Globus pallidus (tissue), 1 donor: ENCODE data around the gene RITA1.

Experiments used
- DNase-seq: peaks from one replicate; pipeline ENCODE4 v3.0.0-alpha.2; 2015; ENCODE audit warnings: low spot score

Gene RITA1

DNA sequence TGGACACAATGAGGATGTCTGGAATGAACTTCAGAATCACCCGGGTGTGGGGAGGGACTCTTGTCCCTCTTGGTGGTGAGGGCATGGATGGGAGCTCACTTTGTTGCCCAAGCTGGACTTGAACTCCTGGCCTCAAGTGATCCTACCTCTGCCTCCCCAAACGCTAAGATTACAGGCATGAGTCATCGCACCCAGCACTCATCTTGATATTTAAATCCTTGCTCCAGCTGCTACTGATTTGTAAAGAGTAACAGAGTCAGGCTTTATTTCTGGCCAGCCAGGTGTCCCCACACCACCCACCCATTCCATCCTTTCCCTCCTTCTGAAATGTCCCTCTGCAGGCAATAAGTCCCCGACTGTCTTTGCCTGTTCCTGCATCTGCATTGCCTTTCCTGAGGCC, 5.2 kb upstream of the RITA1 start:
- DNase-seq: no peak

GRCh38 chr12:113181975-113182374, 3.5 kb upstream of the RITA1 start:
- no peak for DNase-seq

- no peak for DNase-seq
Observed at GRCh38 chr12:113183030-113183589, 2.4 kb upstream of the RITA1 start.

DNA sequence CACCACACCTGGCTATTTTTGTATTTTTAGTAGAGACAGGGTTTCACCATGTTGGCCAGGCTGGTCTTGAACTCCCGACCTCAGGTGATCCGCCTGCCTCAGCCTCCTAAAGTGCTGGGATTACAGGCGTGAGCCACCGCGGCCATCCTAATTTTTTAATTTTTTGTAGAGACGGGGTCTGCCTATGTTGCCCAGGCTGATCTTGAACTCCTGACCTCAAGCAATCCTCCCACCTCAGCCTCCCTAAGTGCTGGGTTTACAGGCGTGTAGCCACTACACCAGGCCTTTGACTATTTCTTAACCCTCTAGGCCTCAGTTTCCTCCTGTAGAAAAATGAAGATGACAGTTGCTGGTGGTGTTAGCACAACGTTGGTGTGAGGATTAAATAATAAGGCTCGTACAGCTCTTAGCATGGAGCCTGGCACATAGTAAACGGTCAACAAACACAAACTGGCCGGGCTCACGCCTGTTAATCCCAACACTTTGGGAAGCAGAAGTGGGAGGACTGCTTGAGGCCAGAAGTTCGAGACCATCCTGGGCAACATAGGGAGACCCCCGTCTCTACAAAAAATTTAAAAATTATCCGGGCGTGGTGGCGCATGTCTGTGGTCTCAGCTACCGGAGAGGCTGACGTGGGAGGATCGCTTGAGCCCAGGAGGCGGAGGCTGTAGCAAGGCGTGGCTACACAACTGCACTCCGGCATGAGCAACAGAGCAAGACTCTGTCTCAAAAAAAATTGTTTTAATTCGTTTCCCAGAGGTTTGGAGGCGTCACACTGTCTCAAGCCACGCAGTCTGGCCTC, 1.2 kb upstream of the RITA1 start:
- no peak for DNase-seq

GRCh38 chr12:113184900-113185179, 681 bp upstream of the RITA1 start:
- peak; percentile 81 for DNase-seq

DNA sequence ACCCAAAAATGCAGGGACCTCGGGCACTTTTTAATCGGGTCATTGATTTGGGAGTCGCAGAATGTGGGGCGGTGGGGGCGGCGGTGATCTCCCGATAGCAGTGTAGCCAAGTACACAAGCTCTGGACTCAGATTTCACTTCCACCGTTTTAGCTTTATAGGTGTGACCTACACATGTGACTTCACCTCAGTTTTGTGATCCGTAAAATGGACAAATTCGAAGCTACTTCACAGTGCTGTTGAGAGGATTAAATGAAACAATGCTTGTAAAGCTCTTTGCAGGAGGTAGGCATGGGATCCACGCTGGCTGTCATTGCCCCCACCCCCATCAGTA, 478 bp downstream of the RITA1 start:
- no peak for DNase-seq

- no peak for DNase-seq
Observed at GRCh38 chr12:113186666-113187325, 1.3 kb downstream of the RITA1 start.

- no peak for DNase-seq
Observed at GRCh38 chr12:113189361-113189760, 3.8 kb downstream of the RITA1 start.

DNA sequence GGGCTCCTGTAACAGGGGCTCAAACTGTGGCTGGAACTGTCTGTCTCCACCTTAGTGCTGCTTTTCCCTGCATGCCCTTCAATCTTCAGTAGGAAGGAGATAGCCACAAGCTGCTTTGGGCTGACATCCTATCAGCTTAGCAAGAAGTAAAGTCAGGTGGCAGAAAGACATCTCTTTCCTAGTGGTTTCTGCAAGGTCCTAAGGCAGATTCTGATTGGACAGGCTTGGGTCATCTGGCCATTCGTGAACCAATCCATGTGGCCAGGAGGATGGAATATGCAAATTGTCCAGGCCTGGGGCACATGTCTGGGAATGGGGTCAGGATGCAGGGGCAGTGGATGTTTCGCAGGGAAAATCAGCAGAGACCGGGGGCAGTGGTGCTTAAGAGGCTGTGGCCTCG, 5.2 kb downstream of the RITA1 start:
- no peak for DNase-seq

- no peak for DNase-seq
Observed at GRCh38 chr12:113191227-113191626, 5.7 kb downstream of the RITA1 start.

GRCh38 chr12:113194971-113195391, 9.5 kb downstream of the RITA1 start:
- no peak for DNase-seq

DNA sequence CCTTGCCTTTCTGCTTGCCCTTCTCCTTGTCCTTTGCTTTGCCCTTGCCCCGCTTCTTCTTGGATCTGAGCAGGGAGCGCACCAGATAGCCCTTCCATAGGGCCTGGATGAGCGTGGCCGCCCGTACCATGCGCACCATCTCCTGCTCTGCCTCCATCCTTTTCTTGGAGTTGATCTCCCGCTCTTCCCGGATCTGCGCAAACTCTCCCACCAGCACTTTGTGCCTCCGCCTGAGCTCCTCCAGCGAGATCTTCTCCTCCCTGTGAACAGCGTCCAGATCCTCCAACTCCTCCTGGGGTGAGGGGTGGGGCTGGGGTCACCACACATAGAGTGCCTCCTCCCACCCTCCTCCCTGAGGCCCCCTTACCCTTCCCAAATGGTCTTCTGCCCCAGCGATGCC, 10.1 kb downstream of the RITA1 start:
- no peak for DNase-seq

DNA sequence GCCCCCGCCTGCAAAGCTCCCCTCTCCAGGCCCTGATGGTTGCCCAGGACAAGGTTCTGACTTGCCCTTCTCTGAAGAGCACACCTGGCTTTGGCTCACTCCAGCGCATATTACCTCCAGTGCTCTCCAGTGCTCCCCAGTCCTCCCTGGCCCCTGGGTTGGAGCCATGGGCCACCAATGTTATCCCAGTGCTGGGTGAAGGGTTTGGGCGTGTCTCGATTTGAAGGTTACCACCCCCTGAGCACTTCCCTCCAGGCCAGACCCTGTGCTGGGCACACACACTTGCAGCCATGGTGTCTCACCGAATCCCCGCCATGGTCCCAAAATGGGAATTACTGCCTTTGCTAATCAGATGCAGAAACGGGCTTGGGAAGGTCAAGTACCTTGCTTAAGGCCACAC, 11.1 kb downstream of the RITA1 start:
- DNase-seq: no peak

DNA sequence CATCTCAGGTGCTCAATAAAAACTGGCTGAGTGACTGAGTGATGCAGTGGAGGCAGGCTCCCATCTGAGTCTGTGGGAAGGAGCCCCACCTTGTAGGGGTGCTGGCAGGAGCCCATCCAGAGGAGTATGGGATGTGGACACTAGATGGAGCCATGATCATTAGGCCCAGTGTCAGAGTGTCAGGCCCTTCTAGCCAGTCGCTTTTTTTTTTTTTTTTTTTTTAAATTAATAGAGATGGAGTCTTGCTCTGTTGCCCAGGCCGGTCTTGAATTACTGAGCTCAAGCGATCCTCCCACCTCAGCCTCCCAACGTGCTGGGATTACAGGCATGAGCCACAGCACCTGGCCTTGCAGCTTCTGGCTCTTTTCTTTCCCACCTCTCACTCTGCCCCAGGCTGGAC, 11.5 kb downstream of the RITA1 start:
- peak; percentile 82 for DNase-seq

DNA sequence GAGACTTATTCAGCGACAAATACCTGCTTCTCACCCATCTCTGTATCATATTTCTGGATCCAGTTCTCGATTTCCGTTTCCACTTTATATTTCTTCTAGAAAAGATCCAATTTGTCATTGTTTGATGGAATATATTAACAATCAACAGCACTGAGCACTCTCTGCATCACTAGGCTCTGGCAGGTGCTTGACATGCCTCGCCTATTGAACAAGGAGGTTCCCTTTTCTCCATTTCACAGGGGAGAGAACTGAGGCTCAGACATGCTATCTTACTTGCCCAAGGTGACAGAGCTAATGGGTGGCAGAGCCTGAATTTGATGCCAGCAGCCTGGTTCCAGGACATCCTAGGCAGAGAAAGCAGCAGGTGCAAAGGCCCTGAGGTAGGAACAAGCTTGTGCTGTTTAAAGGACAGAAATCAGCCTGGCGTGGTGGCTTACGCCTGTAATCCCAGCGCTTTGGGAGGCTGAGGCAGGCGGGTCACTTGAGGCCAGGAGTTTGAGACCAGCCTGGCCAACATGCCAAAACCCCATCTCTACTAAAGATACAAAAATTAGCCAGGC, 12.1 kb downstream of the RITA1 start:
- DNase-seq: no peak

GRCh38 chr12:113198296-113198695, 12.8 kb downstream of the RITA1 start:
- DNase-seq: no peak

DNA sequence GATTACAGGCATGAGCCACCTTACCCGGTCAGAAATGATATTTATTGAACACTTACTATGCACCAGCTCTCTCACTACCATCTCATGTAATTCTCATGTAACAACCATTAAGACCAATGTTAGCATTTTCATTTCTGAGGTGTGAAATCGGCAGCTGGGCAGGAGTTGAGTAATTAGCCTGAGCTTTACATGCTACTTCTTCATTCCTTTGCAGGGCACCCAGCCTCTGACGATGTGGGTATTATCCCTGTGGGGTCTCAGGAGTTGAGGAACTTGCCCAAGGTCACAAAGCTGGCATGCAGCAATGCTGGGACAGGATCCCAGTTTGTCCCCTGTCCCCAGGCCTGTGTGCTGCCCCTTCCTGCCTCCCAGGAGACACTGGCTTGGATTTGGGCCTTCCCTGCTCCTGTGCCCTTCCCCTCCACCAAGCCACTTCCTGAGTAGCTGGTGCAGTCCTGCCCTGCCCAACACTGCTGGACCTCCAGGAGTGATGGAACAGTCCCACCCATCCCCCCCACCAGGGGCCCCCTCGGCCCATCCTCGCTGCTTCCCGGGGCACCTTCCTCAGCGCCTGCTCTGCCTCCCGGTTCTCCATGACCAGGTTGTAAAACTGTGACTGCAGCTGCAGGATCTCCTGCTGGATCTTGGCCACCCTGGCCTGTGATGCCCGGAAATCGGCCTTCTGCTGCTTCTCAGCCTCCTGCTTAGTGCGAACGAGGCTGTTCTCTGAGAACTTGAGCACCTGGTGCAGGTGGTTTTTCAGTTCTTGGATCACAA, 14.7 kb downstream of the RITA1 start:
- DNase-seq: no peak

GRCh38 chr12:113201187-113202177, 16.0 kb downstream of the RITA1 start:
- DNase-seq: no peak

DNA sequence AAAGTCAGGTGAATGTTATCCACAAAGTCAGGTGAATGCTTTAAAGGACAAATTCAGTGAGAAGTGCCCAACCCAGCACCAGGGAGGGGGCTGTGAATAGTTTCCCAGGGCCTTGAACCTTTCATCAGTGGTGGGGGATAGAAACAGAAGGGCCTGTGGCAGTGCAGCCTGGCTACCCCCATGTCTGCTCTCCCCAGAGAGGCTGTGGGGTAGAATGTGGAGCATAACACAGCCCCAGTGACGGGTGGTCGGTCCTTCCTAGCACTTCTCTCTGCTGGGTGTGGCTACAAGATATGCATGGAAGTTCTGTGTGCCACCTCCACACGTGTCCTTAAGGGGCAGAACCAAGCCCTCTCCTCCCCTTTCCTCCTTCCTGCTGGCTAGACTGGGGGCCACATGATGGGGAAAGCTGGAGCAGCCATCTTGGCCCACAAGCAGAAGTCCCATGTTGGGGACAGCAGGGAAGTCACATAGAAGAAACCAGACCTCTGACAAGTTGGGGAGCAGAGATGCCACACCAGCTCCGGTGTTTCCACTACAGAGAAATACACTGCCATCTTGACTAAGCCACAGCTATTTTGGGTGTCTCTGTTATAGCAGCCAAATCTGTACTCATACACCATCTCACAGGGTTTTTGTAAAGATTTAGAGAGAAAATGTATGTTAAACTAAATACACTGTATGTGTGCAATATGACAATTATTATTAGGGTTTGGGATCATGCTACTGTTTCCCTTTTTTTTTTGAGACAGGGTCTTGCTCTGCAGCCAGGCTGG, 17.0 kb downstream of the RITA1 start:
- DNase-seq: no peak
